Mesendoderm (in vitro differentiated cells): ENCODE data around the gene CYSTM1.

Experiments used
- DNase-seq: peaks from one replicate; pipeline ENCODE4 v3.0.0; 2013
- H2AK5ac ChIP-seq: 2 replicates; pipeline ENCODE4 v1.6.1; 2013; ENCODE audit warnings: low read length, inconsistent platforms
- H2BK120ac ChIP-seq: 2 replicates; pipeline ENCODE4 v1.6.1; 2013; ENCODE audit warnings: low read depth, mild to moderate bottlenecking, low read length, moderate library complexity, mixed read lengths
- H2BK15ac ChIP-seq: replicated peaks from 2 replicates; pipeline ENCODE4 v1.6.1; 2013; ENCODE audit warnings: low read depth, mild to moderate bottlenecking, moderate library complexity
- H2BK5ac ChIP-seq: 2 replicates; pipeline ENCODE4 v1.6.1; 2013; ENCODE audit warnings: low read length, inconsistent platforms
- H3K18ac ChIP-seq: 2 replicates; pipeline ENCODE4 v1.6.1; 2013; ENCODE audit warnings: mild to moderate bottlenecking, low read length, mixed read lengths
- H3K23ac ChIP-seq: one replicate; pipeline ENCODE4 v1.6.1; 2013; ENCODE audit warnings: low read length
- H3K27ac ChIP-seq: 2 replicates; pipeline ENCODE4 v1.5.1; 2013; ENCODE audit warnings: low read depth, mild to moderate bottlenecking, inconsistent platforms, low read length, moderate library complexity
- H3K27me3 ChIP-seq: 2 replicates; pipeline ENCODE4 v1.6.1; 2013; ENCODE audit warnings: low read length, control low read depth, mild to moderate bottlenecking, inconsistent platforms; ENCODE audit not compliant: insufficient read depth, poor library complexity
- H3K36me3 ChIP-seq: 2 replicates; pipeline ENCODE4 v1.6.1; 2013; ENCODE audit warnings: low read length, inconsistent platforms; ENCODE audit not compliant: control insufficient read depth, insufficient read depth
- H3K4ac ChIP-seq: one replicate; pipeline ENCODE4 v1.6.1; 2013; ENCODE audit warnings: low read depth, mild to moderate bottlenecking, low read length, moderate library complexity
- H3K4me1 ChIP-seq: 2 replicates; pipeline ENCODE4 v1.6.1; 2013; ENCODE audit warnings: low read depth, low read length, inconsistent platforms; ENCODE audit not compliant: control insufficient read depth
- H3K4me2 ChIP-seq: 2 replicates; pipeline ENCODE4 v1.6.1; 2013; ENCODE audit warnings: low read length
- H3K4me3 ChIP-seq: 2 replicates; pipeline ENCODE4 v1.5.1; 2013; ENCODE audit warnings: mild to moderate bottlenecking, low read length
- H3K56ac ChIP-seq: one replicate; pipeline ENCODE4 v1.6.1; 2013; ENCODE audit warnings: low read length
- H3K79me1 ChIP-seq: 2 replicates; pipeline ENCODE4 v1.6.1; 2013; ENCODE audit warnings: low read length, inconsistent platforms
- H3K79me2 ChIP-seq: 2 replicates; pipeline ENCODE4 v1.6.1; 2013; ENCODE audit warnings: mild to moderate bottlenecking, low read length; ENCODE audit not compliant: control insufficient read depth, insufficient read depth
- H3K9ac ChIP-seq: 2 replicates; pipeline ENCODE4 v1.6.1; 2013; ENCODE audit warnings: low read length, inconsistent platforms
- H4K5ac ChIP-seq: one replicate; pipeline ENCODE4 v1.6.1; 2013; ENCODE audit warnings: low read length
- H4K8ac ChIP-seq: one replicate; pipeline ENCODE4 v1.6.1; 2013; ENCODE audit warnings: low read depth, mild to moderate bottlenecking, control low read depth, low read length, moderate library complexity
- WGBS: extraction: QIAGEN DNeasy Blood & Tissue Kit; methylation state at CpG from one replicate; pipeline ENCODE4 v1.1.7; 2013; ENCODE audit warnings: low lambda C conversion rate, missing lambda C conversion rate; ENCODE audit not compliant: insufficient coverage; ENCODE audit errors: extremely low coverage; 5-methylcytosine and 5-hydroxymethylcytosine counted together

The CYSTM1 gene

DNA sequence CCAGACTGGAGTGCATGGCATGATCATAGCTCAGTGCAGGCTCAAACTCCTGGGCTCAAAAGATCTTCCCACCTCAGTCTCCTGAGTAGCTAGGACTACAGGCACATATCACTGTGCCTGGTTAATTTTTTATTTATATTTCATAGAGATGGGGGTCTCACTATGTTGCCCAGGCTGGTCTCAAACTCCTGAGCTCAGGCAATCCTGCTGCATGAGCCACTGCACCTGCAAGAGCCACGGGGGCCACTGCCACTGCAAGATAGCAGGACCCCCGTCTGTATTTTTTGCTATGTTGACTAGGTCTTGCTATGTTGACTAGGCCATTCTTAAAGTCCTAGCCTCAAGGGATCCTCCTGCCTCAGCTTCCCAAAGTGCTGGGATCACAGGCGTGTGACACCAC, 6.5 kb downstream of the CYSTM1 start:
- H2AK5ac ChIP-seq = no peak overlapping the region
- no peak overlapping the region for H4K5ac ChIP-seq
- no peak overlapping the region for H4K8ac ChIP-seq
- H3K79me2 ChIP-seq = no peaks in the 10 kb centered on the region
- H3K9ac ChIP-seq = no peak overlapping the region
- no peak overlapping the region for H3K56ac ChIP-seq
- no peak overlapping the region for H2BK120ac ChIP-seq
- H3K18ac ChIP-seq = no peak overlapping the region
- H3K4me1 ChIP-seq = peaks cover 6% of the 10 kb centered on the region
- no peak for DNase-seq
- H3K27ac ChIP-seq = no peak overlapping the region
- H2BK15ac ChIP-seq = no peak overlapping the region
- H3K23ac ChIP-seq = no peak overlapping the region
- H2BK5ac ChIP-seq = no peak overlapping the region
- H3K36me3 ChIP-seq = no peaks in the 10 kb centered on the region
- H3K27me3 ChIP-seq = no peaks in the 10 kb centered on the region
- H3K4ac ChIP-seq = no peak overlapping the region
- H3K4me2 ChIP-seq = no peak overlapping the region
- WGBS = no CpG with 5 or more reads among the region's 3 CpGs
- H3K79me1 ChIP-seq = peaks cover 7% of the 10 kb centered on the region
- H3K4me3 ChIP-seq = no peak overlapping the region

DNA sequence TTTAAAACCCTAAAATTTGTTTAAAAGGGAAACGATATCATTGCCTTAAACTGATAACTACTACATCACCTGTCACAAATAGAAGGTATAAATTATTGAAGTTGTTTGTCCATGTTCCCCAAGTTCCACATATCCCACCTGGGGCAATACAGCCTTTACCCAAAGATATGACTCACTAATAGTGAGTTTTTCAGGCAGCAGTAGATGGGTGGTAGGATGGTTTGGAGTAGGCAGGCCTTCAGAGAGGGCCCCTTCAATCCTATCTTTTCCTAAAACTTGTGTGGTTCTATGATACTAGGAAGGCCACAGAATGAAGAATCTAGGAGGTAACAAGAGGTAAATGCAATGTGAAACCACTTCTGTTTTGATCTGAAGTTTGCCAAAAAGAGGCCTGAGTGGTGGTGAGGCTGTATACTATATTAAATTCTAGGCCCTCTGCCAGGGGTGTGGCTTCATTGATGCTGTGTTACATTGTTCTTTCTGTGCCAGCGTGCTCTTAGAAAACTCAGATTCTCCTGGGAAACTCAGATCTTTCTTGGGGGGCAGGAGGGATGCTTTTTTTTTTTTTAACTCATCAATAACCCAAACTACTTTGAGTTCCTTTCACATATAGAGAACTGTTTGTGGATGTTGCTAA, 7.2 kb downstream of the CYSTM1 start:
- Histone ChIP-seq H2AK5ac (no peak overlapping the region), H3K79me2 (no peaks in the 10 kb centered on the region), H3K27ac (no peak overlapping the region), H3K4me3 (no peak overlapping the region), H3K27me3 (no peaks in the 10 kb centered on the region), H3K9ac (no peak overlapping the region), H3K4ac (no peak overlapping the region), H3K4me1 (peaks cover 6% of the 10 kb centered on the region), H3K36me3 (no peaks in the 10 kb centered on the region), H4K8ac (no peak overlapping the region), H3K18ac (no peak overlapping the region), H3K56ac (no peak overlapping the region), H3K23ac (no peak overlapping the region), H2BK120ac (no peak overlapping the region), H4K5ac (no peak overlapping the region), H2BK5ac (no peak overlapping the region), H3K79me1 (peaks cover 7% of the 10 kb centered on the region), H3K4me2 (no peak overlapping the region), H2BK15ac (no peak overlapping the region)
- no peak for DNase-seq
- no CpG with 5 or more reads among the region's 2 CpGs for WGBS

DNA sequence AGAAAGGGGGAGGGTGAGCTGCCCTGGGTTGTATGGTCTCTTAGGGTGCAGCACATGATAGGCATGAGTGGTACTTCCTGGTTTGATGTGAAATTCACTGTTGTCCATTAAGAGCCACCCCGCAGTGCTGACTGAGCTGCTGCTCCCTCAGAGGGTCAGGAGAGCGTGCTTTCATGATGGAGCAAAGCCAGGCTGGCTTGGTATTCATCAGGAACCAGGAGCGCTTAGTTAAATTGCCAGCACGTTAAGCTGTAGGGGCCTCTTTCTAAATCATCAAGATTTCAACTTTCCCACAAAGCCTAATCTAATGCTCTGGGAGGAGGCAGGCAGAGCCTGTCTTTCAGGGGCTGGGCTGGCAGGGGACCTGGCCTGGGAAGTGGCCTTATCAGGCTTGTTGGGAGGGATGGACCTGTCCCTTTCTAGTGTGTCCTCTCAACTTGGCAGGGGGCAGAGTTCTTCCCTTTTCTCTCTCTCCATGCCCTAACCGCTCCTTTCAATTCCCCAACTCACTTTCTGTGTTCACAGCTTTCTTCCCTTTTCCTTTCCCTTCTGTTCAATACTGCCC, 7.9 kb downstream of the CYSTM1 start:
- H3K56ac ChIP-seq = no peak overlapping the region
- no peak overlapping the region for H2AK5ac ChIP-seq
- no peaks in the 10 kb centered on the region for H3K36me3 ChIP-seq
- no peak overlapping the region for H4K5ac ChIP-seq
- H3K4me3 ChIP-seq = no peak overlapping the region
- H3K9ac ChIP-seq = no peak overlapping the region
- H2BK120ac ChIP-seq = no peak overlapping the region
- no peak overlapping the region for H3K27ac ChIP-seq
- H3K4me2 ChIP-seq = no peak overlapping the region
- no CpG with 5 or more reads among the region's 5 CpGs for WGBS
- H3K18ac ChIP-seq = no peak overlapping the region
- H4K8ac ChIP-seq = no peak overlapping the region
- H3K4me1 ChIP-seq = peaks cover 6% of the 10 kb centered on the region
- no peaks in the 10 kb centered on the region for H3K27me3 ChIP-seq
- H3K79me2 ChIP-seq = no peaks in the 10 kb centered on the region
- H3K23ac ChIP-seq = no peak overlapping the region
- H3K4ac ChIP-seq = no peak overlapping the region
- DNase-seq = peak; percentile 77
- peaks cover 5% of the 10 kb centered on the region for H3K79me1 ChIP-seq
- no peak overlapping the region for H2BK15ac ChIP-seq
- no peak overlapping the region for H2BK5ac ChIP-seq

DNA sequence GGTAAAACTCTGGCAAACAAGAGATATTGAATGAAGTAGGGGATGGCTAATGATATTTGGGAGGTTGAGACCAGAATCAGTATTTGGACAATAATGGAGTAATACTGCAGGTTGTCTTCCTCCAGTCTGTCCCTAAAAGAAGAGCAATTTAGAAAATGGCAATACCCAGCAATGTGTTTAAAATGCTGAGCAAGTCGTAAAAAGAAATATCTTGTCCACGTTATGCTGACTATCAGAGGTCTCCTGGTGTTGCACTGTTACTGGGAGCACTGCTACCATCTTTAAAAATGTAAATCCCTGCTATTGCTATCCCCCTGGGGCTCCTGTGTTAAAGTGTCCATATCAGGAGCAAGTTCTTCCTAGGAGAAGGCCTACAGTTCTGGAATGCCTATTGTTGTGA, 10.4 kb downstream of the CYSTM1 start:
- Histone ChIP-seq H3K36me3 (no peaks in the 10 kb centered on the region), H3K4ac (no peak overlapping the region), H3K79me2 (no peaks in the 10 kb centered on the region), H3K56ac (no peak overlapping the region), H4K5ac (no peak overlapping the region), H3K4me2 (no peak overlapping the region), H3K4me3 (no peak overlapping the region), H2BK5ac (no peak overlapping the region), H3K9ac (no peak overlapping the region), H2BK15ac (no peak overlapping the region), H2AK5ac (no peak overlapping the region), H3K4me1 (peaks cover 6% of the 10 kb centered on the region), H2BK120ac (no peak overlapping the region), H3K27me3 (no peaks in the 10 kb centered on the region), H3K23ac (no peak overlapping the region), H3K79me1 (peaks cover 5% of the 10 kb centered on the region), H3K18ac (no peak overlapping the region), H4K8ac (no peak overlapping the region), H3K27ac (no peak overlapping the region)
- DNase-seq = no peak
- no CpG with 5 or more reads among the region's 2 CpGs for WGBS

DNA sequence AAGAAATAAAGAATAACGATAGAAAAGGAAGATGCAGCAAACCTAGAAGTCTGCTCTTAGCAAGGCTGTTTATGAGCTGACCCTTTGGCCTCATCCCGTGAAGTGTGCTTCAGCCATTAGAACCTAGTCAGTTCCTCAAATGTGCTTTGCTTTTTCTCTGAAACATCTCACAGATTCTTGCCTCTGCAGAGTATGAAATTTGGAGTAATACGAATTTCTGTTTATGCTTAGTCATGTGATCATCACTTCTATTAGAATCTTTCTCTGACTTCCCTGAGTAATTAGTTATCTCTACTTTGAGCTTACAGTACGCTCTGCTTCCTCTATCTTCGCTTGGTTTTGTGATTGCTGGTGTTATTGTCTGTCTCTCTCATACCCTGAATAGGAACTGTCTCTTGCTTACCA, 11.3 kb downstream of the CYSTM1 start:
- Histone ChIP-seq H3K56ac (no peak overlapping the region), H3K4ac (no peak overlapping the region), H3K79me1 (peaks cover 5% of the 10 kb centered on the region), H2BK120ac (no peak overlapping the region), H2BK15ac (no peak overlapping the region), H3K4me2 (no peak overlapping the region), H3K27ac (no peak overlapping the region), H3K79me2 (no peaks in the 10 kb centered on the region), H3K23ac (no peak overlapping the region), H2AK5ac (no peak overlapping the region), H4K5ac (no peak overlapping the region), H3K36me3 (no peaks in the 10 kb centered on the region), H2BK5ac (no peak overlapping the region), H4K8ac (no peak overlapping the region), H3K18ac (no peak overlapping the region), H3K4me1 (peaks cover 6% of the 10 kb centered on the region), H3K27me3 (no peaks in the 10 kb centered on the region), H3K9ac (no peak overlapping the region), H3K4me3 (no peak overlapping the region)
- DNase-seq = no peak
- WGBS = no CpG with 5 or more reads among the region's 5 CpGs

DNA sequence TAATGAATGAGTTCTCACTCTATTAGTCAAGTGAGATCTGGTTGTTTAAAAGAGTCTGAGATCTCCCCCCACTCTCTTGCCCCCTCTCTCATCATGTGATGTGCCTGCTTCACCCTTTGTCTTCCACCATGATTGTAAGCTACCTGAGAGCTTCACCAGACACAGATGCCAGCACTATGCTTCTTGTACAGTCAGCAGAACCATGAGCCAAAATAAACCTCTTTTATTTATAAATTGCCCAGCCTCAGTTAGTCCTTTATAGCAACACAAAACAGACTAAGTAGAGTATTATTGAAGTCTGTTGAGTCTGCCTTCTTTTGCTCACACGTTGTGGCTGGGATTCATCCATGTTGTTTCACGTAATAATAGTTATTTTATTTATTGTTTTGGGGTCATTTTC, 14.3 kb downstream of the CYSTM1 start:
- H2BK120ac ChIP-seq = no peak overlapping the region
- no peak overlapping the region for H3K18ac ChIP-seq
- H3K4ac ChIP-seq = no peak overlapping the region
- no peak overlapping the region for H3K23ac ChIP-seq
- H3K9ac ChIP-seq = no peak overlapping the region
- no peak overlapping the region for H2BK15ac ChIP-seq
- no peak overlapping the region for H4K8ac ChIP-seq
- H3K36me3 ChIP-seq = no peaks in the 10 kb centered on the region
- DNase-seq = no peak
- peaks cover 2% of the 10 kb centered on the region for H3K79me1 ChIP-seq
- WGBS = no CpG with 5 or more reads among the region's 2 CpGs
- no peaks in the 10 kb centered on the region for H3K27me3 ChIP-seq
- H2AK5ac ChIP-seq = no peak overlapping the region
- no peaks in the 10 kb centered on the region for H3K79me2 ChIP-seq
- H3K56ac ChIP-seq = no peak overlapping the region
- H2BK5ac ChIP-seq = no peak overlapping the region
- no peaks in the 10 kb centered on the region for H3K4me1 ChIP-seq
- H4K5ac ChIP-seq = no peak overlapping the region
- no peak overlapping the region for H3K4me3 ChIP-seq
- no peak overlapping the region for H3K27ac ChIP-seq
- H3K4me2 ChIP-seq = no peak overlapping the region
